Measurements from ENCODE around the gene SLK.

The SLK gene

GRCh38 chr10:103991393-103992128, 24.6 kb downstream of the SLK start:
- DNase-seq: no peak

GRCh38 chr10:103995134-103995533, 28.2 kb downstream of the SLK start:
- no peak for DNase-seq

GRCh38 chr10:103998805-103999204, 31.9 kb downstream of the SLK start:
- no peak for DNase-seq

GRCh38 chr10:104002911-104003310, 36.0 kb downstream of the SLK start:
- no peak for DNase-seq

- DNase-seq: no peak
Observed at GRCh38 chr10:104005172-104005863, 38.4 kb downstream of the SLK start.

- DNase-seq: no peak
Observed at GRCh38 chr10:104011904-104012303, 45.0 kb downstream of the SLK start.

GRCh38 chr10:104013489-104013888, 46.5 kb downstream of the SLK start:
- DNase-seq: no peak

GRCh38 chr10:104014176-104014575, 47.2 kb downstream of the SLK start:
- DNase-seq: no peak

GRCh38 chr10:104016661-104017060, 49.7 kb downstream of the SLK start:
- no peak for DNase-seq

- DNase-seq: no peak
Observed at GRCh38 chr10:104018471-104018870, 51.5 kb downstream of the SLK start.

- no peak for DNase-seq
Observed at GRCh38 chr10:104020020-104020419, 53.1 kb downstream of the SLK start.

- no peak for DNase-seq
Observed at GRCh38 chr10:104021246-104021645, 54.3 kb downstream of the SLK start.

GRCh38 chr10:104022026-104022425, 55.1 kb downstream of the SLK start:
- no peak for DNase-seq

GRCh38 chr10:104025524-104025923, 58.6 kb downstream of the SLK start:
- no peak for DNase-seq

GRCh38 chr10:104026762-104027161, 59.8 kb downstream of the SLK start:
- DNase-seq: no peak

- DNase-seq: no peak
Observed at GRCh38 chr10:104028146-104028545, 61.2 kb downstream of the SLK start.

- DNase-seq: no peak
Observed at GRCh38 chr10:104028823-104029520, 62.0 kb downstream of the SLK start.

- no peak for DNase-seq
Observed at GRCh38 chr10:104029521-104029860, 62.6 kb downstream of the SLK start.

- DNase-seq: no peak
Observed at GRCh38 chr10:104031631-104032030, 64.7 kb downstream of the SLK start.

GRCh38 chr10:104032144-104032775, 65.3 kb downstream of the SLK start:
- DNase-seq: no peak

GRCh38 chr10:104033401-104033930, 66.5 kb downstream of the SLK start:
- no peak for DNase-seq

GRCh38 chr10:104033966-104034365, 67.0 kb downstream of the SLK start:
- DNase-seq: no peak

Measured in stimulated activated naive CD4-positive, alpha-beta T cell treated with Interleukin-2 at 50 U/mL for 16 hours (primary cell).